K562 (cell line): ENCODE results near the gene TBL1X. TPM values are rescaled to one million over a fixed set of nuclear protein-coding genes. Genes with fewer than 3 reads are reported as not detected.

Experiments
- ATAC-seq: fragments of 200-7000 bp; cut with Tn5 transposase; 3 replicates; pipeline ENCODE4 v1.9.1; 2020; ENCODE audit warnings: moderate library complexity
- BruUV-seq: library from RNA; stranded (reverse); fragments of 400-500 nt; replicated peaks from 2 replicates; lab custom pipeline; 2021; lab: Mats Ljungman, UMichigan
- CTCF ChIA-PET: fragments of 300-600 bp; formaldehyde crosslinking; extraction: SDS; loops from one replicate; lab custom pipeline; 2021; ENCODE audit warnings: low intra/inter-chr PET ratio; lab: Yijun Ruan, JAX
- POLR2A ChIA-PET: fragments of 300-600, 350-650 bp; sonication (Branson Sonifier 250); formaldehyde crosslinking; extraction: SDS; loops from one replicate; lab custom pipeline; 2021; ENCODE audit warnings: antibody characterized with exemption, inconsistent platforms; lab: Yijun Ruan, JAX
- DNase-seq, 4 experiments: peaks; one replicate each; pipeline versions ENCODE4 v3.0.0 to v3.0.0-alpha.2; 2011 to 2018; ENCODE audit warnings: low spot score in 3 of 4, mixed read lengths in 3 of 4; ENCODE audit errors: extremely low read depth in 1 of 4
- FAIRE-seq: peaks from 2 replicates; lab custom pipeline; 2011; peaks lifted over from hg19 to GRCh38; lab: Jason Lieb, UNC
- H2AFZ ChIP-seq: 2 replicates; pipeline ENCODE4 v1.6.0; 2011; ENCODE audit warnings: low read depth, low read length, control low read depth, inconsistent platforms
- H3K27ac ChIP-seq: fragments of 200-600 bp; 3 replicates; pipeline ENCODE4 v1.8.0; 2011; ENCODE audit warnings: low read depth, mild to moderate bottlenecking, control low read depth, inconsistent platforms, low read length, moderate library complexity, mixed read lengths; ENCODE audit errors: extremely low read depth
- H3K27me3 ChIP-seq, 2 experiments: fragments of 300-600 bp in 1 of 2; 2 replicates in 1 of 2; 3 replicates in 1 of 2; pipeline versions ENCODE4 v1.6.0 to v1.8.0; 2011; ENCODE audit warnings: inconsistent platforms in 2 of 2, low read length in 2 of 2, mild to moderate bottlenecking in 1 of 2, mixed read lengths in 1 of 2, moderate library complexity in 1 of 2; ENCODE audit not compliant: control insufficient read depth in 2 of 2, insufficient read depth in 2 of 2
- H3K36me3 ChIP-seq: fragments of 300-600 bp; 3 replicates; pipeline ENCODE4 v1.8.0; 2011; ENCODE audit warnings: mild to moderate bottlenecking, low read length, inconsistent platforms; ENCODE audit not compliant: control insufficient read depth, insufficient read depth
- H3K4me1 ChIP-seq, 2 experiments: fragments of 200-600 bp in 1 of 2; replicated peaks in 1 of 2; 2 replicates in 1 of 2; 3 replicates in 1 of 2; pipeline versions ENCODE4 v1.5.1 to v1.8.0; 2011; ENCODE audit warnings: inconsistent platforms in 2 of 2, low read length in 2 of 2, mild to moderate bottlenecking in 1 of 2, mixed read lengths in 1 of 2, moderate library complexity in 1 of 2; ENCODE audit not compliant: control insufficient read depth in 2 of 2, insufficient read depth in 2 of 2
- H3K4me2 ChIP-seq: 2 replicates; pipeline ENCODE4 v1.6.1; 2011; ENCODE audit warnings: low read length, control low read depth, inconsistent platforms, mixed read lengths; ENCODE audit not compliant: insufficient read depth
- H3K4me3 ChIP-seq: fragments of 200-600 bp; sonication (generic), shearing (Covaris generic); 2 replicates; pipeline ENCODE4 v1.5.1; 2016; ENCODE audit warnings: control low read depth, inconsistent platforms
- H3K79me2 ChIP-seq: fragments of 200-600 bp; 3 replicates; pipeline ENCODE4 v1.8.0; 2011; ENCODE audit warnings: low read length, inconsistent platforms; ENCODE audit not compliant: control insufficient read depth, insufficient read depth
- H3K9ac ChIP-seq, 2 experiments: 2 replicates each; pipeline versions ENCODE4 v1.6.0 to v1.6.1; 2011; ENCODE audit warnings: low read depth in 2 of 2, low read length in 2 of 2, control low read depth in 1 of 2, inconsistent platforms in 1 of 2, mild to moderate bottlenecking in 1 of 2, mixed read lengths in 1 of 2; ENCODE audit not compliant: insufficient read depth in 1 of 2
- H3K9me1 ChIP-seq: one replicate; pipeline ENCODE4 v1.6.0; 2011; ENCODE audit warnings: inconsistent platforms, mild to moderate bottlenecking, low read length, moderate library complexity; ENCODE audit not compliant: control insufficient read depth, insufficient read depth
- H3K9me3 ChIP-seq: replicated peaks from 2 replicates; pipeline ENCODE4 v1.5.1; 2011; ENCODE audit warnings: low read depth, low read length, inconsistent platforms; ENCODE audit not compliant: control insufficient read depth, insufficient read depth
- H4K20me1 ChIP-seq: replicated peaks from 2 replicates; pipeline ENCODE4 v1.6.1; 2011; ENCODE audit warnings: low read length, inconsistent platforms, mixed read lengths; ENCODE audit not compliant: control insufficient read depth, insufficient read depth
- NCOA4 ChIP-seq: fragments of 450-650 bp; IDR thresholded peaks from 2 replicates; pipeline ENCODE4 v1.6.1; 2018; ENCODE audit warnings: mild to moderate bottlenecking; ENCODE audit not compliant: partially characterized antibody
- POLR2AphosphoS5 ChIP-seq: IDR thresholded peaks from 2 replicates; pipeline ENCODE4 v1.6.1; 2011; ENCODE audit warnings: mild to moderate bottlenecking, low read depth, low read length, moderate library complexity; ENCODE audit not compliant: control insufficient read depth, insufficient read depth
- SAFB ChIP-seq: fragments of 200-400 bp; formaldehyde crosslinking; IDR thresholded peaks from 2 replicates; pipeline ENCODE4 v1.6.1; 2017; ENCODE audit warnings: low read depth, low read length, borderline replicate concordance
- SMAD1 ChIP-seq: fragments of 150-350 bp; IDR thresholded peaks from 2 replicates; pipeline ENCODE4 v1.6.1; 2014; ENCODE audit warnings: low read length, low read depth; ENCODE audit not compliant: partially characterized antibody
- STAT5B ChIP-seq: fragments of 250-450 bp; sonication (Bioruptor Pico); IDR thresholded peaks from 2 replicates; pipeline ENCODE4 v1.8.0; 2021; ENCODE audit warnings: mild to moderate bottlenecking, inconsistent platforms
- ZNF274 ChIP-seq: IDR thresholded peaks from 2 replicates; pipeline ENCODE4 v1.6.1; 2011; ENCODE audit warnings: low read depth, mild to moderate bottlenecking, low read length, moderate library complexity, borderline replicate concordance
- ZNF324 ChIP-seq: fragments of 250-450 bp; sonication (Bioruptor Pico); IDR thresholded peaks from 2 replicates; pipeline ENCODE4 v1.4.0; 2020; ENCODE audit warnings: mild to moderate bottlenecking
- ZNF436 ChIP-seq: fragments of 250-450, 450-650 bp; sonication (Bioruptor Pico); formaldehyde crosslinking; IDR thresholded peaks from 2 replicates; pipeline ENCODE4 v1.7.0; 2020; ENCODE audit warnings: mild to moderate bottlenecking
- ZNF507 ChIP-seq: conservative IDR thresholded peaks from 2 replicates; pipeline ENCODE4 v1.6.1; 2017; ENCODE audit warnings: missing genetic modification characterization, missing compliant biosample characterization
- ZNF584 ChIP-seq: fragments of 200-800 bp; sonication (Bioruptor generic); IDR thresholded peaks from 2 replicates; pipeline ENCODE4 v1.6.1; 2016; ENCODE audit warnings: low read depth, mild to moderate bottlenecking, missing genetic modification characterization, missing compliant biosample characterization
- WGBS: fragments of 100-300 bp; shearing (Covaris generic); methylation state at CpG from one replicate; pipeline ENCODE4 v1.1.6; 2016; ENCODE audit warnings: low coverage, mixed read lengths; ENCODE audit not compliant: insufficient coverage; ENCODE audit errors: missing lambda C conversion rate; 5-methylcytosine and 5-hydroxymethylcytosine counted together
- in situ Hi-C: fragments of 300-500 bp; cut with MboI; formaldehyde crosslinking; loops from 4 replicates; pipeline ENCODE4 v1.15.0; 2018; ENCODE audit warnings: inconsistent platforms, mixed read lengths
- intact Hi-C: fragments of 100-400 bp; cut with micrococcal nuclease; formaldehyde crosslinking; loops from 2 replicates; pipeline ENCODE4 v1.14.2; 2022
- polyA plus RNA-seq, 8 experiments: library from polyadenylated mRNA; depleted of rRNA in 4 of 8; stranded (reverse) in 5 of 8; unstranded in 3 of 8; fragments of >200 nt; fragmentation: Nextera tagmentation in 2 of 8; fragmentation: Illumina TruSeq in 1 of 8; extraction: Ambion mirVana in 2 of 8; extraction: Trizol in 1 of 8; gene quantifications; 2 replicates each; pipeline versions ENCODE4 v1.2.1 to v1.2.3, GENCODE V29; 2011 to 2014; ENCODE audit warnings: inconsistent platforms in 1 of 8, missing spikeins in 1 of 8
- total RNA-seq, 7 experiments: library from RNA; depleted of rRNA in 6 of 7; stranded (reverse); fragments of >200 nt in 6 of 7; fragmentation: Illumina TruSeq in 2 of 7; extraction: Trizol in 2 of 7; gene quantifications; 2 replicates each; pipeline versions ENCODE4 v1.2.1 to v1.2.3, GENCODE V29; 2011 to 2021; ENCODE audit warnings: low replicate concordance in 1 of 7

Gene TBL1X
- total and polyA plus RNA-seq, 9 of the 15 experiments (the other 6 are each of a cell fraction or from before 2014, with no cell fraction given) = 6.0 to 49.6 (median 19.7) TPM

GRCh38 chrX:9749146-9749692 is 284.4 kb downstream of the TBL1X start:
- Histone ChIP-seq H3K27me3 (peaks cover 0 to 22% of the 10 kb centered on the region in 2 experiments; a peak in 2 of 5 replicates), H3K9ac (no peak overlapping the region), H3K36me3 (no peaks in the 10 kb centered on the region), H3K4me2 (no peak overlapping the region), H3K9me1 (no peaks in the 10 kb centered on the region), H4K20me1 (no peaks in the 10 kb centered on the region), H3K4me3 (no peak overlapping the region), H3K79me2 (no peaks in the 10 kb centered on the region), H3K27ac (no peak overlapping the region), H3K9me3 (no peaks in the 10 kb centered on the region), H2AFZ (no peak overlapping the region), H3K4me1 (no peaks in the 10 kb centered on the region)
- ChIA-PET CTCF (no interaction called here), POLR2A (no interaction called here)
- intact Hi-C loops (no loop called here), in situ Hi-C loops (no loop called here)
- DNase-seq (no peak), FAIRE-seq (no peak), ATAC-seq (no peak)
- BruUV-seq = no TSS peak
- 3% methylated on average over 5 of the region's 11 CpGs for WGBS
- no peak for TF ChIP-seq ZNF507 (tag)
- TF ChIP-seq SMAD1 = no peak
- TF ChIP-seq POLR2AphosphoS5 = no peak
- TF ChIP-seq ZNF324 (CRISPR knock-in tag) = no peak
- TF ChIP-seq ZNF436 (CRISPR knock-in tag) = no peak
- TF ChIP-seq ZNF584 = no peak
- TF ChIP-seq ZNF274 = no peak
- TF ChIP-seq SAFB = no peak
- TF ChIP-seq STAT5B (CRISPR knock-in tag) = no peak
- no peak for TF ChIP-seq NCOA4
